CD4-positive, alpha-beta memory T cell (primary cell): ENCODE data around the gene PGBD5. TPM values are rescaled to one million over a fixed set of nuclear protein-coding genes. Genes with fewer than 3 reads are reported as not detected.

Experiments used
- CTCF ChIA-PET: fragments of 350-600 bp; sonication (Branson Sonifier 250); formaldehyde crosslinking; loops from one replicate; lab custom pipeline; 2021; ENCODE audit warnings: inconsistent platforms; ENCODE audit not compliant: partially characterized antibody; lab: Charles Lee
- POLR2A ChIA-PET: fragments of 350-600 bp; sonication (Branson Sonifier 250); formaldehyde crosslinking; loops from one replicate; lab custom pipeline; 2021; ENCODE audit not compliant: partially characterized antibody; lab: Charles Lee
- DNase-seq, 5 donors: peaks; one replicate each; pipeline versions ENCODE4 v3.0.0 to v3.0.0-alpha.2; 2020 to 2022; ENCODE audit warnings: mixed read lengths in 1 of 5
- H3K27ac ChIP-seq: one replicate; pipeline ENCODE4 v1.7.0; 2013; ENCODE audit warnings: low read depth, low read length
- H3K27me3 ChIP-seq: 2 replicates; pipeline ENCODE4 v1.7.0; 2013; ENCODE audit warnings: mild to moderate bottlenecking, low read length, moderate library complexity; ENCODE audit not compliant: insufficient read depth
- H3K36me3 ChIP-seq: 2 replicates; pipeline ENCODE4 v1.7.0; 2013; ENCODE audit warnings: mild to moderate bottlenecking, low read length, moderate library complexity; ENCODE audit not compliant: insufficient read depth
- H3K4me1 ChIP-seq: 2 replicates; pipeline ENCODE4 v1.7.0; 2013; ENCODE audit warnings: mild to moderate bottlenecking, low read length, moderate library complexity; ENCODE audit not compliant: insufficient read depth
- H3K4me3 ChIP-seq, 2 donors: one replicate each; pipeline ENCODE4 v1.7.0; 2013; ENCODE audit warnings: low read length in 2 of 2, mild to moderate bottlenecking in 1 of 2
- H3K9me3 ChIP-seq, 2 donors: one replicate each; pipeline ENCODE4 v1.7.0; 2013; ENCODE audit warnings: low read length in 2 of 2, control low read depth in 1 of 2; ENCODE audit not compliant: control insufficient read depth in 1 of 2
- H3K27ac Mint-ChIP-seq, 7 donors: one replicate each; pipeline ENCODE4 v1.8.0; 2020 to 2021; ENCODE audit warnings: mixed read lengths in 7 of 7, mild to moderate bottlenecking in 6 of 7, inconsistent platforms in 3 of 7, moderate library complexity in 3 of 7
- H3K27me3 Mint-ChIP-seq, 2 donors: one replicate each; pipeline ENCODE4 v1.8.0; 2020 to 2021; ENCODE audit warnings: mixed read lengths in 2 of 2
- H3K36me3 Mint-ChIP-seq, 2 donors: one replicate each; pipeline ENCODE4 v1.8.0; 2020 to 2021; ENCODE audit warnings: mixed read lengths in 2 of 2, inconsistent platforms in 1 of 2, mild to moderate bottlenecking in 1 of 2
- H3K4me1 Mint-ChIP-seq, 4 donors: one replicate each; pipeline ENCODE4 v1.8.0; 2020 to 2021; ENCODE audit warnings: mixed read lengths in 4 of 4, mild to moderate bottlenecking in 1 of 4
- H3K4me3 Mint-ChIP-seq, 8 donors: one replicate each; pipeline ENCODE4 v1.8.0; 2020 to 2021; ENCODE audit warnings: mixed read lengths in 8 of 8, mild to moderate bottlenecking in 7 of 8, moderate library complexity in 6 of 8, inconsistent platforms in 3 of 8
- H3K9me3 Mint-ChIP-seq, 8 donors: one replicate each; pipeline ENCODE4 v1.8.0; 2020 to 2021; ENCODE audit warnings: mixed read lengths in 8 of 8, mild to moderate bottlenecking in 5 of 8, inconsistent platforms in 3 of 8, moderate library complexity in 1 of 8
- intact Hi-C: fragments of 100-400 bp; cut with micrococcal nuclease; formaldehyde crosslinking; loops from one replicate; pipeline ENCODE4 v1.15.1; 2023
- polyA plus RNA-seq, 2 donors: library from polyadenylated mRNA; unstranded; fragments of 300-500 nt; fragmentation: Illumina TruSeq; gene quantifications; one replicate each; pipeline ENCODE4 v1.2.3, GENCODE V29; 2021
- total RNA-seq, 2 experiments: library from RNA; stranded (reverse); gene quantifications; one replicate each; pipeline ENCODE4 v1.2.3, GENCODE V29; 2021

PGBD5 gene
- total and polyA plus RNA-seq, 4 experiments from 2014 or later, result not detected

- peaks cover 4% of the 10 kb centered on the region for H3K4me1 ChIP-seq
- Mint-ChIP-seq H3K36me3 (no peaks in the 10 kb centered on the region), H3K27ac (no peak overlapping the region), H3K4me1 (peaks cover 3 to 12% (median 5%) of the 10 kb centered on the region in 4 donors), H3K4me3 (no peak overlapping the region), H3K27me3 (peaks cover 4 to 5% of the 10 kb centered on the region in 2 donors), H3K9me3 (no peaks in the 10 kb centered on the region)
- H3K27me3 ChIP-seq, result no peaks in the 10 kb centered on the region
- ChIA-PET CTCF (no interaction called here), POLR2A (no interaction called here)
- no peak overlapping the region for H3K4me3 ChIP-seq
- DNase-seq, result no peak
- H3K36me3 ChIP-seq, result no peaks in the 10 kb centered on the region
- H3K9me3 ChIP-seq, result no peaks in the 10 kb centered on the region
- intact Hi-C loops, result no loop called here
- H3K27ac ChIP-seq, result no peak overlapping the region
Observed at GRCh38 chr1:230286890-230287269, 139.3 kb downstream of the PGBD5 start.

- Histone ChIP-seq H3K4me1 (peaks cover 8% of the 10 kb centered on the region), H3K27me3 (no peaks in the 10 kb centered on the region), H3K36me3 (no peaks in the 10 kb centered on the region), H3K4me3 (no peak overlapping the region), H3K9me3 (no peaks in the 10 kb centered on the region), H3K27ac (no peak overlapping the region)
- intact Hi-C loops, result no loop called here
- H3K9me3 Mint-ChIP-seq, result no peaks in the 10 kb centered on the region
- H3K36me3 Mint-ChIP-seq, result no peaks in the 10 kb centered on the region
- peaks cover 4 to 12% (median 8%) of the 10 kb centered on the region in 4 donors for H3K4me1 Mint-ChIP-seq
- ChIA-PET POLR2A (no interaction called here), CTCF (no interaction called here)
- no peak for DNase-seq
- peaks cover 3 to 5% of the 10 kb centered on the region in 2 donors for H3K27me3 Mint-ChIP-seq
- H3K27ac Mint-ChIP-seq, result peak overlapping the region in 1 of 7 donors; percentile 19
- H3K4me3 Mint-ChIP-seq, result peak overlapping the region in 1 of 8 donors; percentile 34
Observed at GRCh38 chr1:230286166-230286889, 139.8 kb downstream of the PGBD5 start.

- H3K9me3 Mint-ChIP-seq, result no peaks in the 10 kb centered on the region
- H3K27me3 Mint-ChIP-seq, result no peaks in the 10 kb centered on the region
- no peak overlapping the region for H3K4me3 Mint-ChIP-seq
- no peak overlapping the region for H3K27ac Mint-ChIP-seq
- H3K4me3 ChIP-seq, result no peak overlapping the region
- H3K9me3 ChIP-seq, result no peaks in the 10 kb centered on the region
- H3K27ac ChIP-seq, result no peak overlapping the region
- H3K27me3 ChIP-seq, result no peaks in the 10 kb centered on the region
- H3K4me1 ChIP-seq, result peaks cover 8% of the 10 kb centered on the region
- ChIA-PET POLR2A (no interaction called here), CTCF (interaction anchor here (0.6 kb wide), 1 partner anchor 16 kb away, joined by 3 read pairs; no protein-coding TSS in a partner anchor)
- no peak for DNase-seq
- no peaks in the 10 kb centered on the region for H3K36me3 Mint-ChIP-seq
- H3K4me1 Mint-ChIP-seq, result peaks cover 4 to 15% (median 8%) of the 10 kb centered on the region in 4 donors
- intact Hi-C loops, result no loop called here
- H3K36me3 ChIP-seq, result no peaks in the 10 kb centered on the region
Observed at GRCh38 chr1:230285351-230285750, 140.8 kb downstream of the PGBD5 start.

GRCh38 chr1:230284891-230285290, 141.2 kb downstream of the PGBD5 start:
- CTCF ChIA-PET, result no interaction called here
- DNase-seq, result no peak
- H3K4me1 Mint-ChIP-seq, result peaks cover 4 to 15% (median 8%) of the 10 kb centered on the region in 4 donors
- no peaks in the 10 kb centered on the region for H3K9me3 Mint-ChIP-seq
- H3K4me3 Mint-ChIP-seq, result peak overlapping the region in 1 of 8 donors; percentile 18
- H3K4me1 ChIP-seq, result peaks cover 8% of the 10 kb centered on the region
- peaks cover under 1 to 4% of the 10 kb centered on the region in 2 donors for H3K36me3 Mint-ChIP-seq
- intact Hi-C loops, result no loop called here
- H3K27me3 Mint-ChIP-seq, result no peaks in the 10 kb centered on the region
- no peak overlapping the region for H3K27ac ChIP-seq
- H3K27ac Mint-ChIP-seq, result peak overlapping the region in 1 of 7 donors; percentile 41
- no peaks in the 10 kb centered on the region for H3K36me3 ChIP-seq
- H3K27me3 ChIP-seq, result no peaks in the 10 kb centered on the region
- no peaks in the 10 kb centered on the region for H3K9me3 ChIP-seq
- H3K4me3 ChIP-seq, result no peak overlapping the region
- POLR2A ChIA-PET, result no interaction called here

GRCh38 chr1:230283678-230284077, 142.5 kb downstream of the PGBD5 start:
- intact Hi-C loops, result no loop called here

GRCh38 chr1:230282157-230282556, 144.0 kb downstream of the PGBD5 start:
- Histone ChIP-seq H3K4me3 (no peak overlapping the region), H3K27me3 (no peaks in the 10 kb centered on the region), H3K27ac (no peak overlapping the region), H3K4me1 (peaks cover 8% of the 10 kb centered on the region), H3K9me3 (no peaks in the 10 kb centered on the region), H3K36me3 (no peaks in the 10 kb centered on the region)
- POLR2A ChIA-PET, result interaction anchor here (0.9 kb wide), 1 partner anchor 12 kb away, joined by 3 read pairs; no protein-coding TSS in a partner anchor
- no peak overlapping the region for H3K4me3 Mint-ChIP-seq
- peaks cover 4 to 25% (median 8%) of the 10 kb centered on the region in 4 donors for H3K4me1 Mint-ChIP-seq
- no peak for DNase-seq
- intact Hi-C loops, result no loop called here
- peak overlapping the region in 5 of 7 donors; percentile 19 to 83 (median 66) for H3K27ac Mint-ChIP-seq
- H3K36me3 Mint-ChIP-seq, result peaks cover 23% of the 10 kb centered on the region in 2 donors
- CTCF ChIA-PET, result no interaction called here
- no peaks in the 10 kb centered on the region for H3K9me3 Mint-ChIP-seq
- no peaks in the 10 kb centered on the region for H3K27me3 Mint-ChIP-seq

More at GRCh38 chr1:230283678-230284077, 142.5 kb downstream of the PGBD5 start:
- peaks cover 11 to 13% of the 10 kb centered on the region in 2 donors for H3K36me3 Mint-ChIP-seq
- no peaks in the 10 kb centered on the region for H3K9me3 Mint-ChIP-seq
- peaks cover 4 to 15% (median 8%) of the 10 kb centered on the region in 4 donors for H3K4me1 Mint-ChIP-seq
- DNase-seq, result no peak
- no peaks in the 10 kb centered on the region for H3K27me3 Mint-ChIP-seq
- no peak overlapping the region for H3K4me3 Mint-ChIP-seq
- H3K4me3 ChIP-seq, result no peak overlapping the region
- ChIA-PET POLR2A (no interaction called here), CTCF (no interaction called here)
- H3K27ac ChIP-seq, result no peak overlapping the region
- peaks cover 8% of the 10 kb centered on the region for H3K4me1 ChIP-seq
- H3K36me3 ChIP-seq, result no peaks in the 10 kb centered on the region
- H3K27me3 ChIP-seq, result no peaks in the 10 kb centered on the region
- no peaks in the 10 kb centered on the region for H3K9me3 ChIP-seq
- H3K27ac Mint-ChIP-seq, result no peak overlapping the region

- Mint-ChIP-seq H3K4me1 (peaks cover 4 to 27% (median 8%) of the 10 kb centered on the region in 4 donors), H3K4me3 (no peak overlapping the region), H3K27me3 (no peaks in the 10 kb centered on the region), H3K36me3 (peaks cover 23 to 28% of the 10 kb centered on the region in 2 donors), H3K27ac (no peak overlapping the region), H3K9me3 (no peaks in the 10 kb centered on the region)
- H3K4me3 ChIP-seq, result no peak overlapping the region
- peaks cover 1% of the 10 kb centered on the region for H3K36me3 ChIP-seq
- H3K9me3 ChIP-seq, result no peaks in the 10 kb centered on the region
- peaks cover 8% of the 10 kb centered on the region for H3K4me1 ChIP-seq
- no peak for DNase-seq
- ChIA-PET CTCF (no interaction called here), POLR2A (interaction anchor here (0.9 kb wide), 1 partner anchor 11 kb away, joined by 3 read pairs; no protein-coding TSS in a partner anchor)
- H3K27me3 ChIP-seq, result no peaks in the 10 kb centered on the region
- H3K27ac ChIP-seq, result no peak overlapping the region
- intact Hi-C loops, result no loop called here
Observed at GRCh38 chr1:230281556-230281955, 144.6 kb downstream of the PGBD5 start.
